Psoas muscle (tissue), 8 donors: ENCODE results near the gene DUS4L. TPM values are rescaled to one million over a fixed set of nuclear protein-coding genes. Genes with fewer than 3 reads are reported as not detected.
A peak's percentile ranks its signal among the peaks of the same experiment; 100 is the strongest.

Experiments
- ATAC-seq, 4 donors: fragments of 200-7000 bp; cut with Tn5 transposase; one replicate each; pipeline ENCODE4 v1.9.1; 2020; ENCODE audit warnings: moderate library complexity in 3 of 4, mild to moderate bottlenecking in 2 of 4
- DNase-seq, 2 donors: peaks; one replicate each; pipeline ENCODE4 v3.0.0-alpha.2; 2020
- H3K27ac ChIP-seq: fragments of 200-600 bp; one replicate; pipeline ENCODE4 v1.8.0; 2022
- H3K27me3 ChIP-seq, 3 donors: fragments of 200-600 bp in 1 of 3; one replicate each; pipeline versions ENCODE4 v1.6.1 to v1.8.0; 2013 to 2022; ENCODE audit warnings: low read length in 2 of 3, mild to moderate bottlenecking in 2 of 3, moderate library complexity in 1 of 3; ENCODE audit not compliant: insufficient read depth in 3 of 3
- H3K36me3 ChIP-seq, 2 donors: fragments of 200-600 bp in 1 of 2; one replicate each; pipeline versions ENCODE4 v1.6.1 to v1.8.0; 2013 to 2022; ENCODE audit warnings: low read depth in 1 of 2, mild to moderate bottlenecking in 1 of 2, moderate library complexity in 1 of 2; ENCODE audit not compliant: insufficient read depth in 1 of 2
- H3K4me1 ChIP-seq: fragments of 200-600 bp; one replicate; pipeline ENCODE4 v1.8.0; 2022
- H3K4me3 ChIP-seq: fragments of 200-600 bp; one replicate; pipeline ENCODE4 v1.8.0; 2022; ENCODE audit warnings: mild to moderate bottlenecking
- H3K9me3 ChIP-seq: fragments of 200-600 bp; one replicate; pipeline ENCODE4 v1.8.0; 2022
- CTCF ChIP-seq: fragments of 200-600 bp; IDR thresholded peaks from one replicate; pipeline ENCODE4 v1.8.0; 2022; ENCODE audit warnings: antibody characterized with exemption
- WGBS, 3 donors: extraction: QIAGEN DNeasy Blood & Tissue Kit; methylation state at CpG; one replicate each; pipeline versions ENCODE4 v1.1.6 to v1.1.7; 2013; 5-methylcytosine and 5-hydroxymethylcytosine counted together
- intact Hi-C, 2 donors: fragments of 100-400 bp; cut with DNase I; formaldehyde crosslinking; loops; one replicate each; pipeline versions ENCODE4 v1.11.0 to v1.14.2; 2022
- polyA plus RNA-seq, 3 donors: library from polyadenylated mRNA; stranded (reverse); fragments of 200-250 nt; gene quantifications; one replicate each; pipeline ENCODE4 v1.2.3, GENCODE V29; 2013
- total RNA-seq, 4 donors: library from RNA; stranded (reverse); fragmentation: NEBNext Ultra II Directional in 2 of 4; extraction: Animal tissue kit (Norgen Biotek cat#: 25700) in 2 of 4; gene quantifications; one replicate each; pipeline versions ENCODE4 v1.2.1 to v1.2.4, GENCODE V29; 2021 to 2023
- donor health status: healthy with polysubstance abuse.
- donor health status: DM: no; HTN: no; CAD: no; lungs with moderate emphysema.
- donor health status: Bipolar disorder and iron deficiency.
- donor health status: healthy.
- donor health status: DM: yes; HTN: yes; CAD: no.
- donor health status: DM: no; HTN: no; CAD: no.
- donor health status: DM: no; HTN: no; CAD: no.
- donor health status: DM: yes; HTN: yes; CAD: no.

Gene DUS4L
- total and polyA plus RNA-seq, 7 donors, result 1.6 to 4.9 (median 3.8) TPM

GRCh38 chr7:107622429-107622828 lies 58.7 kb downstream of the DUS4L start:
- no peaks in the 10 kb centered on the region for H3K9me3 ChIP-seq
- DNase-seq (no peak), ATAC-seq (peak; percentile 34 to 82 (median 62))
- H3K36me3 ChIP-seq, result peaks cover 0 to 57% of the 10 kb centered on the region in 2 donors
- 67 to 76% (median 69%) methylated on average over 1 of the region's 1 CpG for whole genome bisulfite sequencing, 3 donors
- no peak overlapping the region for H3K4me3 ChIP-seq
- intact Hi-C loops, result no loop called here
- no peaks in the 10 kb centered on the region for H3K4me1 ChIP-seq
- H3K27ac ChIP-seq, result no peak overlapping the region
- H3K27me3 ChIP-seq, result no peaks in the 10 kb centered on the region
- TF ChIP-seq CTCF, result no peak

GRCh38 chr7:107622894-107623293 lies 59.1 kb downstream of the DUS4L start:
- Histone ChIP-seq H3K27me3 (no peaks in the 10 kb centered on the region), H3K9me3 (no peaks in the 10 kb centered on the region), H3K4me3 (no peak overlapping the region), H3K27ac (no peak overlapping the region), H3K4me1 (no peaks in the 10 kb centered on the region), H3K36me3 (peaks cover 0 to 52% of the 10 kb centered on the region in 2 donors)
- ATAC-seq (no peak), DNase-seq (no peak)
- TF ChIP-seq CTCF, result no peak
- intact Hi-C loops, result no loop called here
- 68 to 80% (median 79%) methylated on average over 2 of the region's 2 CpGs for WGBS, 3 donors

- H3K27me3 ChIP-seq, result no peaks in the 10 kb centered on the region
- ATAC-seq (no peak), DNase-seq (no peak)
- no peaks in the 10 kb centered on the region for H3K9me3 ChIP-seq
- no peak overlapping the region for H3K27ac ChIP-seq
- peaks cover 0 to 16% of the 10 kb centered on the region in 2 donors for H3K36me3 ChIP-seq
- WGBS, 3 donors, result 93 to 98% (median 98%) methylated on average over 4 of the region's 4 CpGs
- no peak for TF ChIP-seq CTCF
- no peak overlapping the region for H3K4me3 ChIP-seq
- H3K4me1 ChIP-seq, result no peaks in the 10 kb centered on the region
- intact Hi-C loops, result loop anchor here in 1 of 2 donors (5.0 kb wide), 1 partner anchor 95 kb away; no protein-coding TSS in a partner anchor
These were observed 63.2 kb downstream of the DUS4L start for GRCh38 chr7:107627002-107627401.

Other genes with a start within 250 kb of the DUS4L start
- gene GPR22, start 93.9 kb upstream of the DUS4L start, total RNA-seq, result under 1 TPM in 1 of 4 donors, not detected in 3; 0.15 TPM
- gene GPR22, start 93.9 kb upstream of the DUS4L start, polyA plus RNA-seq, result under 1 TPM in 1 of 3 donors, not detected in 2; 0.01 TPM
- 10 to 100 TPM; 18.8 to 35.1 (median 20.5) TPM for gene COG5, start 51 bp upstream of the DUS4L start, total RNA-seq
- 10 to 100 TPM in 1 of 3 donors, 1 to 10 TPM in 2; 4.8 to 13.5 (median 6.5) TPM for gene COG5, start 51 bp upstream of the DUS4L start, polyA plus RNA-seq
- gene BCAP29, start 16.3 kb downstream of the DUS4L start, total RNA-seq, result 10 to 100 TPM; 48.5 to 72.6 (median 58.0) TPM
- 10 to 100 TPM; 37.4 to 54.8 (median 50.5) TPM for gene BCAP29, start 16.3 kb downstream of the DUS4L start, polyA plus RNA-seq
- under 1 TPM; 0.08 to 0.94 (median 0.26) TPM for gene SLC26A4, start 96.9 kb downstream of the DUS4L start, total RNA-seq
- gene SLC26A4, start 96.9 kb downstream of the DUS4L start, polyA plus RNA-seq, result under 1 TPM; 0.10 to 0.22 (median 0.13) TPM
- 10 to 100 TPM; 21.0 to 32.6 (median 26.1) TPM for gene CBLL1, start 180.2 kb downstream of the DUS4L start, total RNA-seq
- gene CBLL1, start 180.2 kb downstream of the DUS4L start, polyA plus RNA-seq, result 10 to 100 TPM; 10.1 to 23.8 (median 11.3) TPM
- under 1 TPM in 3 of 4 donors, not detected in 1; 0.10 to 0.29 (median 0.24) TPM for gene SLC26A3, start 239.3 kb downstream of the DUS4L start, total RNA-seq
- gene SLC26A3, start 239.3 kb downstream of the DUS4L start, polyA plus RNA-seq, result under 1 TPM in 1 of 3 donors, not detected in 2; 0.12 TPM